Measurements from ENCODE around the gene C16orf87.
"Not testable (repeated sequence)": the region's sequence is repeated elsewhere in the genome, so short reads cannot be mapped to it uniquely, and the experiment has no call there.

- TF ChIP-seq CTCF, POLR2A (IDR thresholded peaks at IDR 0.05): not testable (repeated sequence)
Measured at GRCh38 chr16:46867486-46867885, 36.5 kb upstream of the C16orf87 start.
